Measurements from ENCODE around the gene KRT17. TPM values are rescaled to one million over a fixed set of nuclear protein-coding genes. Genes with fewer than 3 reads are reported as not detected.
A peak's percentile ranks its signal among the peaks of the same experiment; 100 is the strongest.

The KRT17 gene
- total and polyA plus RNA-seq, 2 of the 4 experiments (the other 2 are of a cell fraction), result 2.5 to 4.6 TPM

- H4K5ac ChIP-seq (ENCODE audit: low read depth, low read length), result no peak overlapping the region
- H4K8ac ChIP-seq (ENCODE audit: low read depth in 2 of 2, low read length in 2 of 2), result no peak overlapping the region
- no peaks in the 10 kb centered on the region for H3K4me1 ChIP-seq (ENCODE audit: control insufficient read depth, insufficient read depth, low read length)
- no peak overlapping the region for H2BK20ac ChIP-seq (ENCODE audit: low read depth, low read length)
- H3K9me3 ChIP-seq (ENCODE audit: control insufficient read depth, insufficient read depth, low read length), result no peaks in the 10 kb centered on the region
- no peak overlapping the region for H2AK5ac ChIP-seq (ENCODE audit: low read depth, low read length)
- no peaks in the 10 kb centered on the region for H3K36me3 ChIP-seq (ENCODE audit: control insufficient read depth, insufficient read depth, low read length)
- intact Hi-C loops (cut with micrococcal nuclease) (no loop called here), dilution Hi-C loops (cut with HindIII; ENCODE audit: low sequenced_read_pairs, unreplicated experiment) (no loop called here), in situ Hi-C loops (cut with MboI; ENCODE audit: low sequenced_read_pairs) (no loop called here)
- H2BK5ac ChIP-seq (ENCODE audit: low read depth, low read length, poor library complexity, severe bottlenecking), result no peak overlapping the region
- H2BK120ac ChIP-seq (ENCODE audit: low read depth, low read length), result no peak overlapping the region
- WGBS, 2 experiments (ENCODE audit: extremely low coverage in 2 of 2, insufficient read length in 1 of 2), result 15% methylated on average over 4 of the region's 18 CpGs; no CpG with 5 or more reads in 1 of the 2 experiments
- CTCF ChIA-PET, result interaction anchor here (1.2 kb wide), 1 partner anchor 22 kb away, joined by 3 read pairs; no protein-coding TSS in a partner anchor
- H3K9ac ChIP-seq (ENCODE audit: low read depth, low read length), result no peak overlapping the region
- DNase-seq, result peak; percentile 54
- peaks cover 40% of the 10 kb centered on the region for H3K27me3 ChIP-seq (ENCODE audit: control insufficient read depth, insufficient read depth, low read length)
- H3K9me1 ChIP-seq (ENCODE audit: insufficient read depth, low read length), result no peaks in the 10 kb centered on the region
- H3K79me1 ChIP-seq (ENCODE audit: low read depth in 1 of 2, low read length in 2 of 2), result no peaks in the 10 kb centered on the region
- H3K18ac ChIP-seq (ENCODE audit: low read depth, low read length), result no peak overlapping the region
- H2AFZ ChIP-seq (replicated peaks; ENCODE audit: low read length, poor library complexity), result no peak overlapping the region
- no peak overlapping the region for H2BK15ac ChIP-seq (ENCODE audit: low read depth, low read length)
- no peak overlapping the region for H3K4me2 ChIP-seq (ENCODE audit: low read depth, low read length)
- no peak overlapping the region for H3K14ac ChIP-seq (replicated peaks; ENCODE audit: low read depth, low read length)
- H3K4me3 ChIP-seq (ENCODE audit: insufficient read depth, low read depth, low read length), result no peak overlapping the region
- no peak overlapping the region for H2AK9ac ChIP-seq (replicated peaks; ENCODE audit: low read depth, low read length, poor library complexity)
- H4K20me1 ChIP-seq (ENCODE audit: insufficient read depth, low read length), result no peaks in the 10 kb centered on the region
- H3K4ac ChIP-seq (ENCODE audit: low read depth, low read length), result no peak overlapping the region
- ATAC-seq (ENCODE audit: low read depth), result peak; percentile 94
- no peak overlapping the region for H4K91ac ChIP-seq (ENCODE audit: insufficient read depth, low read depth, low read length)
- H3K27ac ChIP-seq (ENCODE audit: insufficient read depth, low read length), result no peak overlapping the region
- no TSS peak for BruUV-seq (replicated peaks)
- H3K56ac ChIP-seq (ENCODE audit: extremely low read depth, insufficient read depth, low read length), result no peak overlapping the region
- peak; percentile 63 for TF ChIP-seq CTCF (conservative IDR thresholded peaks at IDR 0.05; ENCODE audit: low read depth, low read length)
- TF ChIP-seq USF2 (IDR thresholded peaks at IDR 0.05; ENCODE audit: low read depth, low read length), result peak; percentile 69
- TF ChIP-seq SMC3 (IDR thresholded peaks at IDR 0.05; ENCODE audit: low read depth, low read length), result peak; percentile 56
- peak; percentile 65 for TF ChIP-seq RAD21 (IDR thresholded peaks at IDR 0.05; ENCODE audit: low read length)
- TF ChIP-seq CHD1 (IDR thresholded peaks at IDR 0.05; ENCODE audit: low read depth, low read length), result no peak
- no peak overlapping the region for H3K23ac ChIP-seq (ENCODE audit: low read depth, low read length)
- POLR2A ChIA-PET (ENCODE audit: unreplicated experiment), result interaction anchor here (0.6 kb wide), 1 partner anchor 128 kb away, joined by 5 read pairs; no protein-coding TSS in a partner anchor
Measured at GRCh38 chr17:41579484-41580243, 44.7 kb downstream of the KRT17 start.

Data from IMR-90 (cell line).